ENCODE results near the gene C15orf62. TPM values are rescaled to one million over a fixed set of nuclear protein-coding genes. Genes with fewer than 3 reads are reported as not detected.
A peak's percentile ranks its signal among the peaks of the same experiment; 100 is the strongest.

The C15orf62 gene
- total RNA-seq, 1 donor from 2014 or later = 0.53 TPM

DNA sequence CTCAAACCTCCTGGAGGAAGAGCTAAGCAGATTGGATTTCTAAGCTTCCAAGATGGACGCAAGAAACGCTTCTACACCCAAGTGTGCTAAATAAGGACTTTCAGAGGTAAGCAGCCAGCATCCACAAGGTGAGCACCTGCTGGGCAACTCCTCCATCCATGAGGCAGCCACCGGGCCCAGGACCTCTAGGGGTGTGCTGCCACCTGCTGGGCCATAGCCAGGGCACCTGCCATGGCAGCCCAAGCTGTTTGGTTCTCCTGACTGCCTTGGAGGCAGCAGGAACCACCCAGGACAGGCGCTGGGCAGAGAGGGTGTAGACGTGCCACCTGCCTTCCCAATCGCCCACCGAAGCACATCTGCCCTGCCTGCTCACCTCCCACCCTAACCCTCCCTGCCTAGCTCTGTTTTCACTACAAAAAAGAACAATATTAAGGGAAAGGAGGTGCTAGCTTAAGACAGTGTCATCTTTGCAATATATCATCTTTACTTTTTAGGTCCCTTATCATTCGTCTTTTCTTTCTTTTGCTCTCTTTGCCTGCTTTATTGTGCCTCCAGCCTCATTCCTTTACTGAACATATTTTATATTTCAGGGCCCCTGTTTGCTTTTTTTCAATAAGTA, 12.9 kb downstream of the C15orf62 start:
- no peak for DNase-seq (ENCODE audit: low read depth, low spot score)

- no peak for DNase-seq (ENCODE audit: low read depth, low spot score)
Observed at GRCh38 chr15:40785164-40785563, 15.4 kb downstream of the C15orf62 start.

GRCh38 chr15:40785814-40786213, 16.0 kb downstream of the C15orf62 start:
- DNase-seq (ENCODE audit: low read depth, low spot score) = no peak

- DNase-seq (ENCODE audit: low read depth, low spot score) = no peak
Observed at GRCh38 chr15:40787344-40787841, 17.6 kb downstream of the C15orf62 start.

GRCh38 chr15:40787991-40788390, 18.2 kb downstream of the C15orf62 start:
- DNase-seq (ENCODE audit: low read depth, low spot score) = no peak

- DNase-seq (ENCODE audit: low read depth, low spot score) = no peak
Observed at GRCh38 chr15:40789119-40789518, 19.3 kb downstream of the C15orf62 start.

GRCh38 chr15:40789999-40790398, 20.2 kb downstream of the C15orf62 start:
- DNase-seq (ENCODE audit: low read depth, low spot score) = no peak

DNA sequence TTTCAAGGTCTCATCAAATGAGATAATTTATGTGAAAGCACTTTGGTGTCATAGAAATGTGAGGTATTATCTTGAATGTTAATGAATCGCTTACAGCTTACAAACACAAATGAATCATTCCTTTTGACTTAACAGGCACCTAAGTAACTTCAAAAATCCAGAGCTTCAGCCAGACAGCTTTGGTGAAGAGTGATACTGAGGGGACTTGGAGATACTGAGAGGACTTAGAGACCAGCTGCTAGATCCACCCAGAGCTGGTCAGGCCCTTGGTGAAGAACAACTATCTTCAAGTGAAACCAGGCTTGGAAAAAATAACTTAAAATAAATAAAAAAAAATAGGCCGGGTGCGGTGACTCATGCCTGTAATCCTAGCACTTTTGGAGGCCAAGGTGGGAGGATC, 20.9 kb downstream of the C15orf62 start:
- no peak for DNase-seq (ENCODE audit: low read depth, low spot score)

GRCh38 chr15:40792394-40792793, 22.6 kb downstream of the C15orf62 start:
- DNase-seq (ENCODE audit: low read depth, low spot score) = no peak

- peak; percentile 92 for DNase-seq (ENCODE audit: low read depth, low spot score)
Observed at GRCh38 chr15:40793216-40793989, 23.6 kb downstream of the C15orf62 start.

DNA sequence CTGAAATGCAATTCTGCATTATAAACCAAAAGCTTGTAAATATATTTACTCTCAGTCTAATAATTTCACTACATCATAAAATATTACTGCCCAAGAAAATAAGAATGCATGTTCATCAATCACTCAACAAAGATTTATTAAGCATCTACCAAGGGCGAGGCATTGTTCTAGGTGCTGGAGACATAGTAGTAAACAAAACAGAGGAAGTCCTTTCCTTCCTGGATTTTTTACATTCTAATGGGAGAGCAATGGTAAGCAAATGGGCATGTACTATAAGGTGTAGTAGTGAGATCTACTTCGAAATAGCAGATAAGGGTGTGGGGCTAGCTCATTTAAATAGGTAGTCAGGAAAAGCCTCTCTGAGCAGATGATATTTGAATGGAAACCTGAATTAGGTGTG, 26.3 kb downstream of the C15orf62 start:
- no peak for DNase-seq (ENCODE audit: low read depth, low spot score)

GRCh38 chr15:40796512-40796911, 26.7 kb downstream of the C15orf62 start:
- no peak for DNase-seq (ENCODE audit: low read depth, low spot score)

DNA sequence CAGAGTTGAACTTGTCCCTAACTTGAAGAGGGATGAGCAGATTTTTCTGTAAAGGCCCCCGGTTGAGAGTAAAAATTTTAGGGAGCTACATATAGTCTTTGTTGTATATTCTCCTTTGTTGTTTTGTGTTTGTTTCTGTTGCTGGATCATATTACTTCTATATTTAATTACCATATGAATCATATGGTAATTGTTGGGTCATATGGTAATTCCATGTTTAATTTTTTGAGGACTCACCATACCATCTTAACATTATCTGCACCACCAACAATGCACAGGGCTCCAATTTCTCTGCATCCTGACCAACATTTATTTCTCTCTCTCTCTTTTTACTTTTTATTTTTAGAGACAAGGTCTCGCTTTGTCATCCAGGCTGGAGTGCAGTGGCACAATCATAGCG, 29.7 kb downstream of the C15orf62 start:
- no peak for DNase-seq (ENCODE audit: low read depth, low spot score)

GRCh38 chr15:40803076-40803475, 33.3 kb downstream of the C15orf62 start:
- DNase-seq (ENCODE audit: low read depth, low spot score) = no peak

GRCh38 chr15:40803688-40804087, 33.9 kb downstream of the C15orf62 start:
- no peak for DNase-seq (ENCODE audit: low read depth, low spot score)

DNA sequence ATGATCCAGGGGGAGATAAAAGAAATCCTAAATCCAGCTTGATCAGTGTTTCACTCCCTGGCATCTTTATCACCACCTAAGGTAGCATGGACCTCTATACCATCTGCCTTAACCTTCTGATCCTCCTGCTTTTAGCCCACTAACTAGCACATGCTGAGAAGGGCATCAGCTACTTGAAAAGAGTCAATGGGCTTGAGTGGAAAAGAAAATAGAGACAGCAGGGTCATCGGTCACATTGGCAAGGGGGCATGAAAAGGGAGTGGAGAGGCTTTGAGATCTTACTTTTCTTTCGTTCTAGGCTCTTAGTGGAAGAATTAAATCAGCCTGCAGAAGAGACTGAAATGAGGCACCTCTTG, 36.9 kb downstream of the C15orf62 start:
- no peak for DNase-seq (ENCODE audit: low read depth, low spot score)

DNA sequence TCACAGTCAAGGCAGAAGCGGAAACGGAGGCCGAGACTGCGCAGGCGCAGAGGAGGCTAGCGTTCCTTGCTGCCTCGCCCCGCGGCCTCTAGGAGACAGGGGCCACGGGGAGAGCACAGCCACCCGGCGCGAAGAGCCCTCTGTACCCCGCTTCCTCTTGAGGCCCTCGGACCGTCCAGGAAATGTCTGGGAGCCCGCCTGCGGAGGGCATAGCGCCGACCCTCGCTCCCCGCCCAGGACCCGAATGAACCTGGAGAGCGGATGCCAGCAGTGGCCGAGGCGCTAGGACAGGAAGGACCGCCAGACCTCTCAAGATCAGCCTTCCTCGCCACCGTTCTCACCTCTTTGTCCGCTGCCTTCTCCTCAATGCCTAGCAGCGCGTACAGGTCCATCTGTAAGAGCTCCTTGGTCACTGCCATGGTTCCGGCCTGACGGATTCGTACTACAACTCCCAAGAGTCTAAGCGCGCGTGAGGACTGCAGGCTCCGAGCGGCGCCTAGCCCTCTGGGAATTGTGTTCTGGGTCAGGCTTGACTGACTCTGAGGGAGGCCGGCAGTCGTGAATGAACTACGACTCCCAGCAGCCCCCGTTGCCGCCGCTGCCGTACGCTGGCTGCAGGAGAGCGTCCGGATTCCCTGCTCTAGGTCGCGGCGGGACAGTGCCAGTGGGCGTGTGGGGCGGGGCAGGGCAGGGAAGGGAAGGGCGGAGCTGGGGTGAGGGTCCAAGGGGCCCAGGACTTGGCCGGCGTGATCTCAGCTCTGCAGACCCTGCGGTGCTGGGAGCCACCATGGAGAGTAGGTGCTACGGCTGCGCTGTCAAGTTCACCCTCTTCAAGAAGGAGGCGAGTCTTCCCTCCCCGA, 37.5 kb downstream of the C15orf62 start, which contains the start of the genes DNAJC17 and ZFYVE19:
TSS of gene DNAJC17 (minus strand) at position 446 of the 860 bp plus-strand sequence. CDS start at position 419, 27 bp downstream.
TSS of gene ZFYVE19 (plus strand) at position 62 of the 860 bp plus-strand sequence. CDS start at position 563, 501 bp downstream.
- peak; percentile 92 for DNase-seq (ENCODE audit: low read depth, low spot score)

DNA sequence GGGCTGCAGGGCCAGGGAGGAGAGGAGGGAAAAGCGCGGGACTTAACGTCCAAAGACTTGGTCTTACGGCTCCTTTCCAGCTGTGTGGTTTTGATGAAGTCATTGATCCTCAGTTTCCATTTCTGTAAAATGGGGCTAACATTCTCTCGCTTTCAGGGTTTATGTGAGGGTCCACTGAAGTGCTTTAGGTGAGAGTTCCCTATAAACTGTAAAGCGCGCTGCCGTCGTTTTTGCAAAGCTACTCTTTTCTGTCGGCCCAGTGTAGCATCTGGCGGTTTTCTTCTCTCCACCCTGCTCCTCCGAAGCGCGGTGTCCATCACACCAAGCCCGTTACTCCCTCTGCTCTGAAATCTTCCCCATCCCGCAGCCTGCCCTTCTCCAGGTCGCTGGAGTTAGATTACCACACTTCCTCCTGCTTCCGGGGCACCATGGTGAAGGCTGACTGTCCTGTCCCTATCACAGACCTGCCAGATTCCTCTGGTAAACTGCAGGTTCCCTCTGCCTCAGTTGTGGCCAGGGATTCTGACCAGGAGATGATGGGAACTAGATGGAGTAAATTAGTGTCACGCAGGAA, 38.2 kb downstream of the C15orf62 start:
- no peak for DNase-seq (ENCODE audit: low read depth, low spot score)

DNA sequence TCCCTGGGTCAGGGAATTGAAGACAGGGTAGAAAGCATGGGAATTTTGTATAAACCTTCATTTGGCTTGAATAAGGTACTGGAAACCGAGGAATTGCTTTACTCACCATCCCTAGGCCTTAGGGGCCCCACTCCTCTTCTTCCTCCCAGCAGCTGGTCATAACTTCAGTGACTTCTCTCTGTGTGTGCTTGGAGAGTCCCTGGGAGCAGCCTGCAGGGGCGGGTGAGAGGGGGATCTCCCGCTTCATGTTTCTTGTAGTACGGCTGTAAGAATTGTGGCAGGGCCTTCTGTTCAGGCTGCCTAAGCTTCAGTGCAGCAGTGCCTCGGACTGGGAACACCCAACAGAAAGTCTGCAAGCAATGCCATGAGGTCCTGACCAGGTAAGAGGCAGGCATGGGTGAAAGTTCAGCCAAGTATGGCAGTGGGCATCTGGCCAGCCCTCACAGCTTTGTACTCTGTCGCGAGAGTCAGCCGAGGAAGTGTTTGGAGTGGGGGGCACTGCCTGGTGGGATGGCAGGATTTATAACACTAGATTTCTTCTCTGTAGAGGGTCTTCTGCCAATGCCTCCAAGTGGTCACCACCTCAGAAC, 39.2 kb downstream of the C15orf62 start:
- no peak for DNase-seq (ENCODE audit: low read depth, low spot score)

- DNase-seq (ENCODE audit: low read depth, low spot score) = no peak
Observed at GRCh38 chr15:40812721-40813425, 43.1 kb downstream of the C15orf62 start.
